ENCODE data around the gene S100A13.

GRCh38 chr1:153610334-153610733, 17.0 kb downstream of the S100A13 start:
- no peak for TF ChIP-seq CTCF (IDR thresholded peaks at IDR 0.05; ENCODE audit: borderline replicate concordance, extremely low read depth, low read length, poor library complexity, severe bottlenecking)
- TF ChIP-seq EZH2 (IDR thresholded peaks at IDR 0.05; ENCODE audit: borderline replicate concordance, low read depth, low read length, severe bottlenecking): no peak
